C1 segment of cervical spinal cord (tissue), 14 donors: ENCODE data around the gene RASGRF2.

Experiments
- DNase-seq, 14 donors: peaks; one replicate each; lab custom pipeline; 2025; lab: John Stamatoyannopoulos, UW

Gene RASGRF2

GRCh38 chr5:80941496-80941895 is 18.7 kb upstream of the RASGRF2 start:
- DNase-seq, result no peak

- no peak for DNase-seq
Measured at GRCh38 chr5:80951366-80951765, 8.8 kb upstream of the RASGRF2 start.

GRCh38 chr5:80953587-80953986 is 6.6 kb upstream of the RASGRF2 start:
- DNase-seq, result no peak

GRCh38 chr5:80955082-80955590 is 5.0 kb upstream of the RASGRF2 start:
- no peak for DNase-seq

- DNase-seq, result no peak
Measured at GRCh38 chr5:80956272-80956671, 3.9 kb upstream of the RASGRF2 start.

GRCh38 chr5:80957031-80957761 is 3.0 kb upstream of the RASGRF2 start:
- DNase-seq, result no peak

- no peak for DNase-seq
Measured at GRCh38 chr5:80958616-80959015, 1.5 kb upstream of the RASGRF2 start.

GRCh38 chr5:80959138-80959537 is 1.0 kb upstream of the RASGRF2 start:
- no peak for DNase-seq

- peak in 8 of 14 donors; percentile 8 to 77 (median 56) for DNase-seq
Measured at GRCh38 chr5:80960531-80961375, 590 bp downstream of the RASGRF2 start.

GRCh38 chr5:80961376-80962281 is 1.5 kb downstream of the RASGRF2 start:
- peak in 4 of 14 donors; percentile 36 to 74 (median 52) for DNase-seq

GRCh38 chr5:80962630-80963520 is 2.7 kb downstream of the RASGRF2 start:
- no peak for DNase-seq

GRCh38 chr5:80963521-80963895 is 3.3 kb downstream of the RASGRF2 start:
- DNase-seq, result no peak

GRCh38 chr5:80963966-80964481 is 3.9 kb downstream of the RASGRF2 start:
- DNase-seq, result no peak

GRCh38 chr5:80964491-80964890 is 4.3 kb downstream of the RASGRF2 start:
- no peak for DNase-seq

- DNase-seq, result no peak
Measured at GRCh38 chr5:80964919-80965318, 4.8 kb downstream of the RASGRF2 start.

GRCh38 chr5:80967500-80968181 is 7.5 kb downstream of the RASGRF2 start:
- no peak for DNase-seq

GRCh38 chr5:80973027-80973426 is 12.9 kb downstream of the RASGRF2 start:
- DNase-seq, result no peak

- DNase-seq, result no peak
Measured at GRCh38 chr5:80975065-80975464, 14.9 kb downstream of the RASGRF2 start.

- no peak for DNase-seq
Measured at GRCh38 chr5:80976985-80977384, 16.8 kb downstream of the RASGRF2 start.

GRCh38 chr5:80977764-80978163 is 17.6 kb downstream of the RASGRF2 start:
- no peak for DNase-seq
